Upper lobe of left lung (tissue), 6 donors: ENCODE results near the gene TRAF3. TPM values are rescaled to one million over a fixed set of nuclear protein-coding genes. Genes with fewer than 3 reads are reported as not detected.

ENCODE experiments used
- ATAC-seq, 2 donors: fragments of 200-7000 bp; cut with Tn5 transposase; one replicate each; pipeline ENCODE4 v1.9.1; 2022; ENCODE audit warnings: mild to moderate bottlenecking in 2 of 2, moderate library complexity in 2 of 2; ENCODE audit not compliant: low FRiP score in 2 of 2
- DNase-seq, 2 donors: peaks; one replicate each; pipeline ENCODE4 v3.0.0-alpha.2; 2019 to 2020
- H3K27ac ChIP-seq, 4 donors: fragments of 200-600 bp; sonication (generic); one replicate each; pipeline ENCODE4 v1.5.1; 2016 to 2019
- H3K27me3 ChIP-seq, 4 donors: fragments of 200-600 bp; sonication (generic); one replicate each; pipeline ENCODE4 v1.5.1; 2017 to 2019
- H3K36me3 ChIP-seq, 4 donors: fragments of 200-600 bp; sonication (generic); one replicate each; pipeline ENCODE4 v1.5.1; 2016 to 2019
- H3K4me1 ChIP-seq, 4 donors: fragments of 200-600 bp; sonication (generic); one replicate each; pipeline ENCODE4 v1.5.1; 2018 to 2019
- H3K4me3 ChIP-seq, 4 donors: fragments of 200-600 bp; sonication (generic); one replicate each; pipeline ENCODE4 v1.5.1; 2017 to 2019; ENCODE audit warnings: mild to moderate bottlenecking in 2 of 4, moderate library complexity in 1 of 4
- H3K9me3 ChIP-seq, 4 donors: fragments of 200-600 bp; sonication (generic); one replicate each; pipeline ENCODE4 v1.5.1; 2018 to 2019
- EP300 ChIP-seq, 4 donors: sonication (generic); formaldehyde crosslinking; IDR thresholded peaks; one replicate each; pipeline ENCODE4 v1.5.1; 2017; ENCODE audit warnings: antibody characterized with exemption in 4 of 4, control low read depth in 2 of 4
- POLR2A ChIP-seq, 4 donors: fragments of 450-650 bp; IDR thresholded peaks; one replicate each; pipeline ENCODE4 v1.5.1; 2016 to 2017; ENCODE audit warnings: antibody characterized with exemption in 4 of 4, mild to moderate bottlenecking in 2 of 4
- POLR2AphosphoS5 ChIP-seq, 2 donors: sonication (generic); formaldehyde crosslinking; IDR thresholded peaks; one replicate each; pipeline ENCODE4 v1.5.1; 2017; ENCODE audit warnings: antibody characterized with exemption in 2 of 2
- WGBS, 2 donors: methylation state at CpG; one replicate each; pipeline ENCODE4 v1.1.5; 2017 to 2018; 5-methylcytosine and 5-hydroxymethylcytosine counted together
- total RNA-seq, 6 donors: library from RNA; depleted of rRNA in 4 of 6; stranded (reverse); fragments of >200 nt in 4 of 6; gene quantifications; one replicate each; pipeline versions ENCODE4 v1.1.0 to v1.2.1, GENCODE V29; 2016 to 2021
- TF ChIP-seq, protein P1 (sequence below), 6 experiments: fragments of 450-650 bp in 4 of 6; fragments of 200-600 bp in 2 of 6; sonication (generic) in 2 of 6; IDR thresholded peaks; one replicate each; pipeline ENCODE4 v1.5.1; 2016 to 2019; ENCODE audit warnings: antibody characterized with exemption in 6 of 6
- donor health status: DM: no; HTN: no; CAD: no; lungs with moderate emphysema.
- donor health status: DM: no; HTN: yes; CAD: no; lungs with severe emphysema.

Gene TRAF3
- total RNA-seq, 6 donors from 2014 or later = 14.7 to 45.4 (median 22.1) TPM

DNA sequence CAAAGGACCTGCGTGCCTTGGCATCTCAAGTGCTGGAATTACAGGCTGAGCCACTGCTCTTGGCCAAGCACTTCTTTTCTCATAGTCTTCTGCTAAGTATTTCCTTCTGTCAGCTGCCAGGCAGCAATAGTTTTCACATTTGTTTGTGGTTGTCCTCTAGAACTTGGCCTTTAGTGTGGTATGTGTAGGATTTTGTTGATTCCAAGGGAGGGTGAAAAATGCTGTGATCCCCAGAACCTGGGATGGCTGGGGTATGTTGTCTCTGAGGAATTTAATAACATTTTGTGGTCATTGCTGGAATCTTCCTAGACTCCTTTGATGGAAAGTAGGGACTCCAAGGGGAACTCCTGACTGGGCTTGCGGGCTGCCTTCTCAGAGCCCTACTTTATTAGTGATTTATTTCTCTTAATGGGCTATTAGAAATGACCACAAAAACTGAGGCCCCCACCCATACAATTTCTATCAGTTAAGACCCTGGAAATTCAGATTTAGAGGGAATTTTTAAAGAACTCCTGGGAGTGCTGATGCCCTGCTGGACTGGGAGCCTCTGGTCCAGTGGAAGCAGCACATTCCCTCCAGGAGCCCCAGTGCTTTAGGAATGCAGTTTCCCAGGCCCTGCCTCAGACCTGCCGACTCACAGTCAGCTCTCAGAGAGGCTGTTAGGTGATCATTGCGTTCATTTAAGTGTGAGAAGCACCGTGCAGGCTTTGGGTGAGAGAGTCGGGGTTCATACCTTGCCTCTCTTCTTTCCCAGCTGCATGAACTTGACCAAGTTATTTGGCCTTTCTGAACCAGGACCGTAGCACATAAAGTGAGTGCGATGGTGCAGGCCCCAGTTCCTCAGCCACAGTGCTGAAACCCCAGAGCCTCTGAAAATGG lies 22.7 kb downstream of the TRAF3 start:
- ATAC-seq = peak in 1 of 2 donors; percentile 39
- TF ChIP-seq POLR2AphosphoS5 (IDR thresholded peaks at IDR 0.05) = no peak
- no peak for TF ChIP-seq EP300 (IDR thresholded peaks at IDR 0.05)
- TF ChIP-seq, protein P1, sequence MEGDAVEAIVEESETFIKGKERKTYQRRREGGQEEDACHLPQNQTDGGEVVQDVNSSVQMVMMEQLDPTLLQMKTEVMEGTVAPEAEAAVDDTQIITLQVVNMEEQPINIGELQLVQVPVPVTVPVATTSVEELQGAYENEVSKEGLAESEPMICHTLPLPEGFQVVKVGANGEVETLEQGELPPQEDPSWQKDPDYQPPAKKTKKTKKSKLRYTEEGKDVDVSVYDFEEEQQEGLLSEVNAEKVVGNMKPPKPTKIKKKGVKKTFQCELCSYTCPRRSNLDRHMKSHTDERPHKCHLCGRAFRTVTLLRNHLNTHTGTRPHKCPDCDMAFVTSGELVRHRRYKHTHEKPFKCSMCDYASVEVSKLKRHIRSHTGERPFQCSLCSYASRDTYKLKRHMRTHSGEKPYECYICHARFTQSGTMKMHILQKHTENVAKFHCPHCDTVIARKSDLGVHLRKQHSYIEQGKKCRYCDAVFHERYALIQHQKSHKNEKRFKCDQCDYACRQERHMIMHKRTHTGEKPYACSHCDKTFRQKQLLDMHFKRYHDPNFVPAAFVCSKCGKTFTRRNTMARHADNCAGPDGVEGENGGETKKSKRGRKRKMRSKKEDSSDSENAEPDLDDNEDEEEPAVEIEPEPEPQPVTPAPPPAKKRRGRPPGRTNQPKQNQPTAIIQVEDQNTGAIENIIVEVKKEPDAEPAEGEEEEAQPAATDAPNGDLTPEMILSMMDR (IDR thresholded peaks at IDR 0.05) = no peak
- no peak for TF ChIP-seq POLR2A (IDR thresholded peaks at IDR 0.05)
- H3K4me1 ChIP-seq = peaks cover 6 to 33% (median 16%) of the 10 kb centered on the region in 4 donors
- H3K36me3 ChIP-seq = no peaks in the 10 kb centered on the region
- no peaks in the 10 kb centered on the region for H3K27me3 ChIP-seq
- H3K4me3 ChIP-seq = no peak overlapping the region
- H3K9me3 ChIP-seq = no peaks in the 10 kb centered on the region
- WGBS, 2 donors = 72 to 74% methylated on average over 8 of the region's 8 CpGs
- peak overlapping the region in 2 of 4 donors; percentile 0 to 4 for H3K27ac ChIP-seq
- peak in 1 of 2 donors; percentile 45 for DNase-seq

DNA sequence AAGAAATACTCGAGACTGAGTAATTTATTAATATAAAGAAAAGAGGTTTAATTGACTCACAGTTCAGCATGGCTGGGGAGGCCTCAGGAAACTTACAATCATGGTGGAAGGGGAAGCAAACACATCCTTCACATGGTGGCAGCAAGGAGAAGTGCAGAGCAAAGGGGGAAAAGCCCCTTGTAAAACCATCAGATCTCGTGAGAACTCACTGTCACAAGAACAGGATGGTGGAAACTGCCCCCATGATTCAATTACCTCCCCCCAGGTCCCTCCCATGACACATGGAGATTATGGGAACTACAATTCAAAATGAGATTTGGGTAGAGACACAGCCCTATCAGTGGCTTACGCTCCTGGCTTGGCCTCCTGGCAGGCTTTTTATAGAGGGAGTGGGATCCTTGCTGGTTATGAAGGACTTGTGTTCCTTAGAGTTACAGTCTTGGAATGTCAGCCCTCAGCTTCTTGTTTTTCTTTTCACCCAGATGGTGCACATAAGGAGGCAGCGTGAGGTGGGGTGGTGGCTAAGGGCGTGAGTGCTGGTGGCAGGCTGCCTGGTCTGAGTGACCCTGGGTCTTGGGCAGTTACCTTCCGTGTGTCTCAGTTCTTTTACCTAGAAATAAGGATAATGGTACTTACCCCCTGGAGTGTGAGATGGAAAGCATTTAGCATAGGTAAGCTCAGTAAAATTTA lies 25.7 kb downstream of the TRAF3 start:
- DNase-seq (peak in 1 of 2 donors; percentile 60), ATAC-seq (no peak)
- H3K27ac ChIP-seq = peak overlapping the region in 1 of 4 donors; percentile 35
- no peaks in the 10 kb centered on the region for H3K27me3 ChIP-seq
- H3K4me3 ChIP-seq = no peak overlapping the region
- H3K9me3 ChIP-seq = no peaks in the 10 kb centered on the region
- no peak for TF ChIP-seq POLR2AphosphoS5 (IDR thresholded peaks at IDR 0.05)
- no peak for TF ChIP-seq EP300 (IDR thresholded peaks at IDR 0.05)
- TF ChIP-seq POLR2A (IDR thresholded peaks at IDR 0.05) = no peak
- TF ChIP-seq, protein P1 (IDR thresholded peaks at IDR 0.05) = no peak
- peaks cover 0 to 39% (median 12%) of the 10 kb centered on the region in 4 donors for H3K4me1 ChIP-seq
- H3K36me3 ChIP-seq = no peaks in the 10 kb centered on the region
- WGBS, 2 donors = 78 to 87% methylated on average over 6 of the region's 6 CpGs

DNA sequence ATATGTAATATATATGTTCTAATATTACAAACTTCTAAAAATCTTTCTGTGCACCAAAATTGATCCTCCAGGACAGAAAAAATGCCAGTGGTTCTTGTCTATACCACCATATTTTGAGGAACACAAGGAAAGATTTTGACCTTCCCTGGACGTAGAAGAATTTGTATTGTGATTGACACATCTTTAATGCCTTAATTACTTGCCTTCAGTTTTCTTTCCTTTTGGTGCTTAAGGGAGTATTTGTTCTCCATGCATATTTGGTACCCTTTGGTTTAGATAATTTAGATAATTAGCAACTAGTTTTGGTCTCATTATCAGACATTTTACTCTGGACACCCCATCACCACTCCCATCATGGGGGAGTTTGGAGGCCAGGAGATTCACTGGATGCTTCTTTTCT lies 27.6 kb downstream of the TRAF3 start:
- H3K27ac ChIP-seq = no peak overlapping the region
- WGBS, 2 donors = 86 to 95% methylated on average over 1 of the region's 1 CpG
- no peak for ATAC-seq

GRCh38 chr14:102805371-102805891 lies 28.2 kb downstream of the TRAF3 start:
- no peak for TF ChIP-seq POLR2AphosphoS5 (IDR thresholded peaks at IDR 0.05)
- DNase-seq (no peak), ATAC-seq (no peak)
- Histone ChIP-seq H3K4me3 (no peak overlapping the region), H3K36me3 (no peaks in the 10 kb centered on the region), H3K9me3 (no peaks in the 10 kb centered on the region), H3K4me1 (peaks cover 0 to 31% (median 6%) of the 10 kb centered on the region in 4 donors), H3K27me3 (no peaks in the 10 kb centered on the region), H3K27ac (peak overlapping the region in 2 of 4 donors; percentile 7 to 58)
- 80 to 81% methylated on average over 6 to 9 of the region's 9 CpGs for WGBS, 2 donors

More for the DNA sequence above, 27.6 kb downstream of the TRAF3 start:
- TF ChIP-seq, protein P1 (IDR thresholded peaks at IDR 0.05) = no peak
- no peak for TF ChIP-seq POLR2AphosphoS5 (IDR thresholded peaks at IDR 0.05)
- TF ChIP-seq EP300 (IDR thresholded peaks at IDR 0.05) = no peak
- TF ChIP-seq POLR2A (IDR thresholded peaks at IDR 0.05) = no peak
- H3K4me3 ChIP-seq = no peak overlapping the region
- DNase-seq = no peak
- H3K36me3 ChIP-seq = no peaks in the 10 kb centered on the region
- H3K9me3 ChIP-seq = no peaks in the 10 kb centered on the region
- H3K27me3 ChIP-seq = no peaks in the 10 kb centered on the region
- H3K4me1 ChIP-seq = peaks cover 0 to 31% (median 7%) of the 10 kb centered on the region in 4 donors

DNA sequence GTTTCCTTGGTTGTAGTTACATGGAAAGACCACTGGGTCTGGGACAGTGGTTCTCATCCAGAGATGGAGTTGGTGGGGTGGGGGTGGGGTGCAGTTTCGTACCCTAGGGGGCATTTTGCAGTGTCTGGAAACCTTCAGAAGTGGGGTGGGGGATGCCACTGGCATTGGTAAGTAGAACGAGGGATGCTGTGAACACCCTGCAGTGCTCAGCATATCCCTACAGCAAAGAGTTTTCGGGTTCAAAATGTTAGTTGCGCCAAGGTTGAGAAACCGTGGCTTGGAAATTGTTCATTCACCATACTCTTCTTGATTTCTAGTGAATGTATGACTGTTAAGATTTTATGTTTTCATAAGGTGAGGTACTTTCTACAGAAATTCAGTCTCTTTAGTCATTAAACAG lies 28.7 kb downstream of the TRAF3 start:
- peak overlapping the region in 2 of 4 donors; percentile 7 to 56 for H3K27ac ChIP-seq
- 81 to 96% methylated on average over 5 of the region's 5 CpGs for WGBS, 2 donors
- TF ChIP-seq EP300 (IDR thresholded peaks at IDR 0.05) (no peak), POLR2A (IDR thresholded peaks at IDR 0.05) (no peak), POLR2AphosphoS5 (IDR thresholded peaks at IDR 0.05) (no peak)
- TF ChIP-seq, protein P1 (IDR thresholded peaks at IDR 0.05) = no peak
- no peak overlapping the region for H3K4me3 ChIP-seq
- peaks cover 0 to 31% (median 6%) of the 10 kb centered on the region in 4 donors for H3K4me1 ChIP-seq
- ATAC-seq = no peak
- no peaks in the 10 kb centered on the region for H3K27me3 ChIP-seq
- DNase-seq = no peak
- H3K36me3 ChIP-seq = no peaks in the 10 kb centered on the region
- H3K9me3 ChIP-seq = no peaks in the 10 kb centered on the region
